Mesendoderm (in vitro differentiated cells): ENCODE data around the gene RIPOR3. TPM values are rescaled to one million over a fixed set of nuclear protein-coding genes. Genes with fewer than 3 reads are reported as not detected.

Experiments used
- DNase-seq: peaks from one replicate; pipeline ENCODE4 v3.0.0; 2013
- H2AK5ac ChIP-seq: 2 replicates; pipeline ENCODE4 v1.6.1; 2013; ENCODE audit warnings: low read length, inconsistent platforms
- H2BK120ac ChIP-seq: 2 replicates; pipeline ENCODE4 v1.6.1; 2013; ENCODE audit warnings: low read depth, mild to moderate bottlenecking, low read length, moderate library complexity, mixed read lengths
- H2BK15ac ChIP-seq: replicated peaks from 2 replicates; pipeline ENCODE4 v1.6.1; 2013; ENCODE audit warnings: low read depth, mild to moderate bottlenecking, moderate library complexity
- H2BK5ac ChIP-seq: 2 replicates; pipeline ENCODE4 v1.6.1; 2013; ENCODE audit warnings: low read length, inconsistent platforms
- H3K18ac ChIP-seq: 2 replicates; pipeline ENCODE4 v1.6.1; 2013; ENCODE audit warnings: mild to moderate bottlenecking, low read length, mixed read lengths
- H3K23ac ChIP-seq: one replicate; pipeline ENCODE4 v1.6.1; 2013; ENCODE audit warnings: low read length
- H3K27ac ChIP-seq: 2 replicates; pipeline ENCODE4 v1.5.1; 2013; ENCODE audit warnings: low read depth, mild to moderate bottlenecking, inconsistent platforms, low read length, moderate library complexity
- H3K27me3 ChIP-seq: 2 replicates; pipeline ENCODE4 v1.6.1; 2013; ENCODE audit warnings: low read length, control low read depth, mild to moderate bottlenecking, inconsistent platforms; ENCODE audit not compliant: insufficient read depth, poor library complexity
- H3K36me3 ChIP-seq: 2 replicates; pipeline ENCODE4 v1.6.1; 2013; ENCODE audit warnings: low read length, inconsistent platforms; ENCODE audit not compliant: control insufficient read depth, insufficient read depth
- H3K4ac ChIP-seq: one replicate; pipeline ENCODE4 v1.6.1; 2013; ENCODE audit warnings: low read depth, mild to moderate bottlenecking, low read length, moderate library complexity
- H3K4me1 ChIP-seq: 2 replicates; pipeline ENCODE4 v1.6.1; 2013; ENCODE audit warnings: low read depth, low read length, inconsistent platforms; ENCODE audit not compliant: control insufficient read depth
- H3K4me2 ChIP-seq: 2 replicates; pipeline ENCODE4 v1.6.1; 2013; ENCODE audit warnings: low read length
- H3K4me3 ChIP-seq: 2 replicates; pipeline ENCODE4 v1.5.1; 2013; ENCODE audit warnings: mild to moderate bottlenecking, low read length
- H3K56ac ChIP-seq: one replicate; pipeline ENCODE4 v1.6.1; 2013; ENCODE audit warnings: low read length
- H3K79me1 ChIP-seq: 2 replicates; pipeline ENCODE4 v1.6.1; 2013; ENCODE audit warnings: low read length, inconsistent platforms
- H3K79me2 ChIP-seq: 2 replicates; pipeline ENCODE4 v1.6.1; 2013; ENCODE audit warnings: mild to moderate bottlenecking, low read length; ENCODE audit not compliant: control insufficient read depth, insufficient read depth
- H3K9ac ChIP-seq: 2 replicates; pipeline ENCODE4 v1.6.1; 2013; ENCODE audit warnings: low read length, inconsistent platforms
- H4K5ac ChIP-seq: one replicate; pipeline ENCODE4 v1.6.1; 2013; ENCODE audit warnings: low read length
- H4K8ac ChIP-seq: one replicate; pipeline ENCODE4 v1.6.1; 2013; ENCODE audit warnings: low read depth, mild to moderate bottlenecking, control low read depth, low read length, moderate library complexity
- WGBS: extraction: QIAGEN DNeasy Blood & Tissue Kit; methylation state at CpG from one replicate; pipeline ENCODE4 v1.1.7; 2013; ENCODE audit warnings: low lambda C conversion rate, missing lambda C conversion rate; ENCODE audit not compliant: insufficient coverage; ENCODE audit errors: extremely low coverage; 5-methylcytosine and 5-hydroxymethylcytosine counted together
- small RNA-seq: library from polyadenylated mRNA; stranded (forward); fragments of <200 nt; extraction: miRNeasy Mini kit (QIAGEN cat#:217004); gene quantifications from one replicate; pipeline ENCODE3, GENCODE V24; 2013; ENCODE audit not compliant: insufficient read depth

The RIPOR3 gene

DNA sequence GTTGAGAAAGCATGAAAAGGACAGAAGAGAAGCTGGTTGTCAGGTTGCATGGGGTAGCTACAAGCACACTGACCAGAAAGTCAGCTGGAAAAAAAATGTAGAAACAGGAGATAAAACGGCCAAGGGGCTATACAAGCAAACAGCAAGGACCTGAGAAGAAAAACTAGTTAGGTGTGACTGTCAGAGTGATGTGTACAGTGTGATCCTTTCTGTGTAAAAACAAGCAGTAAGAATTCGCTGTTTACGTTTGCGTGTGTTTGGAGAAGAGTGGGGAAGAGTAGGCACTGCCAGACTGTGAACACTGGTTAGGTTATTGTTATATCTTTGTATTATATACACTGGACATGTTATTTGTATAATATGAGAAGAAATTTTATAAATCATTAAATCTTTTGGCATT, 153.1 kb downstream of the RIPOR3 start:
- Histone ChIP-seq H2BK120ac (no peak overlapping the region), H3K18ac (no peak overlapping the region), H3K4ac (no peak overlapping the region), H3K79me2 (peaks cover 9% of the 10 kb centered on the region), H2AK5ac (no peak overlapping the region), H3K27me3 (no peaks in the 10 kb centered on the region), H3K79me1 (peaks cover 21% of the 10 kb centered on the region), H3K9ac (no peak overlapping the region), H2BK15ac (no peak overlapping the region), H3K4me1 (no peaks in the 10 kb centered on the region), H2BK5ac (no peak overlapping the region), H3K23ac (no peak overlapping the region), H4K5ac (no peak overlapping the region), H3K27ac (no peak overlapping the region), H3K56ac (no peak overlapping the region), H3K4me3 (no peak overlapping the region), H4K8ac (no peak overlapping the region), H3K36me3 (no peaks in the 10 kb centered on the region), H3K4me2 (no peak overlapping the region)
- no CpG with 5 or more reads among the region's 4 CpGs for WGBS
- no peak for DNase-seq

GRCh38 chr20:50537546-50538201, 153.7 kb downstream of the RIPOR3 start:
- no peak overlapping the region for H3K4me2 ChIP-seq
- no peak for DNase-seq
- 100% methylated on average over 1 of the region's 7 CpGs for whole genome bisulfite sequencing
- no peak overlapping the region for H4K8ac ChIP-seq
- H2BK120ac ChIP-seq: no peak overlapping the region
- H3K23ac ChIP-seq: no peak overlapping the region
- no peak overlapping the region for H3K56ac ChIP-seq
- no peak overlapping the region for H3K4ac ChIP-seq
- H3K27me3 ChIP-seq: no peaks in the 10 kb centered on the region
- peaks cover 21% of the 10 kb centered on the region for H3K79me1 ChIP-seq
- H2BK5ac ChIP-seq: no peak overlapping the region
- H3K4me1 ChIP-seq: no peaks in the 10 kb centered on the region
- peaks cover 9% of the 10 kb centered on the region for H3K79me2 ChIP-seq
- H3K4me3 ChIP-seq: no peak overlapping the region
- no peak overlapping the region for H2AK5ac ChIP-seq
- H3K9ac ChIP-seq: no peak overlapping the region
- no peak overlapping the region for H3K27ac ChIP-seq
- H3K18ac ChIP-seq: no peak overlapping the region
- H4K5ac ChIP-seq: no peak overlapping the region
- no peak overlapping the region for H2BK15ac ChIP-seq
- no peaks in the 10 kb centered on the region for H3K36me3 ChIP-seq

- H3K4me2 ChIP-seq: no peak overlapping the region
- no peak overlapping the region for H4K5ac ChIP-seq
- no peak overlapping the region for H3K18ac ChIP-seq
- H2BK120ac ChIP-seq: no peak overlapping the region
- H3K79me2 ChIP-seq: peaks cover 12% of the 10 kb centered on the region
- no peak overlapping the region for H3K4me3 ChIP-seq
- H3K4ac ChIP-seq: no peak overlapping the region
- H3K4me1 ChIP-seq: no peaks in the 10 kb centered on the region
- no peak overlapping the region for H3K27ac ChIP-seq
- no peak for DNase-seq
- no peak overlapping the region for H3K56ac ChIP-seq
- no peak overlapping the region for H2BK5ac ChIP-seq
- no peak overlapping the region for H2BK15ac ChIP-seq
- no peak overlapping the region for H4K8ac ChIP-seq
- H3K79me1 ChIP-seq: peaks cover 17% of the 10 kb centered on the region
- no peaks in the 10 kb centered on the region for H3K27me3 ChIP-seq
- no peak overlapping the region for H3K9ac ChIP-seq
- no CpG with 5 or more reads among the region's 4 CpGs for WGBS
- no peak overlapping the region for H2AK5ac ChIP-seq
- no peak overlapping the region for H3K23ac ChIP-seq
- no peaks in the 10 kb centered on the region for H3K36me3 ChIP-seq
These were observed 155.0 kb downstream of the RIPOR3 start for GRCh38 chr20:50536333-50536732.

Small RNA genes lying within 50 kb of the gene (small RNA-seq; reads per million reads assigned to genes)
- gene MIR1302-5: not detected
- not detected for gene MIR645
- not detected for gene RF00019
